Measurements from ENCODE around the gene TSPAN4. TPM values are rescaled to one million over a fixed set of nuclear protein-coding genes. Genes with fewer than 3 reads are reported as not detected.

Gene TSPAN4
- total and polyA plus RNA-seq, 9 of the 15 experiments (the other 6 are each of a cell fraction or from before 2014, with no cell fraction given): 0.07 to 31.0 (median 15.7) TPM

DNA sequence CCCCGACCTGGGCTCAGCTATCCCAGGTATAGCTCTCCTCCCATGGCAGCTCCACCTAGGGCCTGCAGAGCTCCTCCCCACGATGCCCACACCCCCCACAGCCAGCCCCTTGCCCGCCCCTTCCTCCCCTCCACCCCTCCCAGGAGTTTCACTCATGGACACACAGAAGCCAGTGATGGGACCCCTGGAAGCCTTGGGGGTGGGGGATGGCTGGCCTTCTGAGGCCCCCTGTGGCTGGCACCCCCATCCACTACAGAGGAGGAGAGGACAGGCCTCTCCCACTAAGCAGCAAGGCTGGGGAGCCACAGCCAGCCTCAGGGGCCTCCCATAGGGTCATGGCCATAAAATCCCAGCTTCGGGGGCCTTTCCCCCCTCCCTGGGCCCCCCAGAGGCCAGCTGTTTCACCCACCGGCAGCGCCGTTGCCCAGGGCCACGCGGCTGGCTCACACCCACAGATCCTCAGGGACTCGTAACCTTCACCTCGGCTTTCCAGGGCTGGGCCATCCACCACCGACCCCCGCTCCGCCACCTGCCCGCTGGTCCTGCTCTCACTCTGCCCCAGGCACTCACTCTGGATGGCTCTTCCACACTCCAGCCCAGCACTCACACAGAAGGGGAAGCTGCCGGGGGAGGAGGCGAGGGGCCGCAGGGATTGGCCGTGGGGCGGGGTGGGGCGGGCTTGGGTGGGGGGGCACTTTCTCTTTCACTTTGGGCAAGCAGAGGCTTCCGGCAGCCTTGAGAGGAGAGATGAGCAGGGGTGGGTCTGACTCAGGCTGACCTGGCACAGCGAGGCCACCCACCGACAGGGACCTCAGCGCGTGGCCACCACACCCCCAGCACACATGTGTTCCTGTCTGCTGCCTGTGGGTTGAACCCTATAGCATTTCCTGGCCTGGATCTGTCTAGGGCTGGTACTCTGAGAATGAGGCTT is 46.8 kb upstream of the TSPAN4 start (continued):
- TF ChIP-seq THRAP3 (IDR thresholded peaks at IDR 0.05; ENCODE audit: borderline replicate concordance) (no peak), PHF8 (IDR thresholded peaks at IDR 0.05; ENCODE audit: borderline replicate concordance, low read length) (peak; percentile 39; the same call in 1 of the 2 replicates), MNT (conservative IDR thresholded peaks at IDR 0.05) (peak; percentile 77 to 92), KLF13 (tag; IDR thresholded peaks at IDR 0.05; ENCODE audit: borderline replicate concordance, low read depth) (0 out of 2 replicates have a peak, but pooled peaks have one; percentile 27), HDAC1 (IDR thresholded peaks at IDR 0.05) (peak in 1 of 2 experiments; percentile 54; a peak in 2 of 4 replicates), ATF4 (CRISPR knock-in tag; IDR thresholded peaks at IDR 0.05) (no peak), SIN3A (IDR thresholded peaks at IDR 0.05; ENCODE audit: borderline replicate concordance in 2 of 2, control insufficient read depth in 1 of 2, low read depth in 2 of 2, low read length in 2 of 2) (peak in 1 of 2 experiments; percentile 79; a peak in 2 of 4 replicates), ZFX (CRISPR knock-in tag; IDR thresholded peaks at IDR 0.05) (0 out of 2 replicates have a peak, but pooled peaks have one; percentile 1), MCM5 (IDR thresholded peaks at IDR 0.05; ENCODE audit: low read depth) (no peak), CEBPZ (IDR thresholded peaks at IDR 0.05; ENCODE audit: borderline replicate concordance, low read depth, low read length) (no peak), BMI1 (IDR thresholded peaks at IDR 0.05; ENCODE audit: low read length) (no peak), SAP30 (IDR thresholded peaks at IDR 0.05; ENCODE audit: borderline replicate concordance, insufficient read depth, low read depth, low read length, poor library complexity, severe bottlenecking) (peak; percentile 86), ZNF586 (CRISPR knock-in tag; conservative IDR thresholded peaks at IDR 0.05) (no peak), SUPT5H (IDR thresholded peaks at IDR 0.05) (peak; percentile 44; the same call in 1 of the 2 replicates), DACH1 (IDR thresholded peaks at IDR 0.05; ENCODE audit: partially characterized antibody) (peak; percentile 23), ZBTB7A (IDR thresholded peaks at IDR 0.05; ENCODE audit: borderline replicate concordance, control insufficient read depth, low read depth, low read length) (peak; percentile 36; the same call in 1 of the 2 replicates), CTCF (IDR thresholded peaks at IDR 0.05 in 2 of 3, conservative IDR thresholded peaks at IDR 0.05 in 1 of 3; ENCODE audit: insufficient read depth in 2 of 3, low read depth in 1 of 3, low read length in 3 of 3) (no peak)

Data from K562 (cell line).